ENCODE results near the gene CWC25. TPM values are rescaled to one million over a fixed set of nuclear protein-coding genes. Genes with fewer than 3 reads are reported as not detected.

Gene CWC25
- total and polyA plus RNA-seq, 2 of the 13 experiments (the other 11 are each of a cell fraction or from before 2014, with no cell fraction given), result 15.6 to 22.7 TPM

- TF ChIP-seq ZNF574 (CRISPR knock-in tag; IDR thresholded peaks at IDR 0.05) (peak; percentile 85), IKZF4 (CRISPR knock-in tag; IDR thresholded peaks at IDR 0.05; ENCODE audit: borderline replicate concordance, low read depth, not compliant biosample characterization) (no peak), ZBTB40 (IDR thresholded peaks at IDR 0.05) (no peak), ZBTB40 (CRISPR knock-in tag; IDR thresholded peaks at IDR 0.05) (peak; percentile 9; the same call in 1 of the 2 replicates), POLR2G (IDR thresholded peaks at IDR 0.05; ENCODE audit: low read depth, low read length) (peak; percentile 67; the same call in 1 of the 2 replicates), DPF2 (CRISPR knock-in tag; IDR thresholded peaks at IDR 0.05; ENCODE audit: borderline replicate concordance, low read depth) (peak; percentile 87), ARID3A (IDR thresholded peaks at IDR 0.05; ENCODE audit: low read depth, low read length) (peak; percentile 89), RCOR2 (CRISPR knock-in tag; IDR thresholded peaks at IDR 0.05) (peak; percentile 34; the same call in 1 of the 2 replicates), HCFC1 (IDR thresholded peaks at IDR 0.05; ENCODE audit: low read depth, low read length) (no peak; the same call in 1 of the 2 replicates), MAZ (IDR thresholded peaks at IDR 0.05; ENCODE audit: borderline replicate concordance, low read depth, low read length) (peak; percentile 90), MAZ (CRISPR knock-in tag; IDR thresholded peaks at IDR 0.05; ENCODE audit: low read depth) (peak; percentile 70)
- TF ChIP-seq, protein P1, sequence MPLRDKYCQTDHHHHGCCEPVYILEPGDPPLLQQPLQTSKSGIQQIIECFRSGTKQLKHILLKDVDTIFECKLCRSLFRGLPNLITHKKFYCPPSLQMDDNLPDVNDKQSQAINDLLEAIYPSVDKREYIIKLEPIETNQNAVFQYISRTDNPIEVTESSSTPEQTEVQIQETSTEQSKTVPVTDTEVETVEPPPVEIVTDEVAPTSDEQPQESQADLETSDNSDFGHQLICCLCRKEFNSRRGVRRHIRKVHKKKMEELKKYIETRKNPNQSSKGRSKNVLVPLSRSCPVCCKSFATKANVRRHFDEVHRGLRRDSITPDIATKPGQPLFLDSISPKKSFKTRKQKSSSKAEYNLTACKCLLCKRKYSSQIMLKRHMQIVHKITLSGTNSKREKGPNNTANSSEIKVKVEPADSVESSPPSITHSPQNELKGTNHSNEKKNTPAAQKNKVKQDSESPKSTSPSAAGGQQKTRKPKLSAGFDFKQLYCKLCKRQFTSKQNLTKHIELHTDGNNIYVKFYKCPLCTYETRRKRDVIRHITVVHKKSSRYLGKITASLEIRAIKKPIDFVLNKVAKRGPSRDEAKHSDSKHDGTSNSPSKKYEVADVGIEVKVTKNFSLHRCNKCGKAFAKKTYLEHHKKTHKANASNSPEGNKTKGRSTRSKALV (CRISPR knock-in tag; IDR thresholded peaks at IDR 0.05), result 0 out of 2 replicates have a peak, but pooled peaks have one; percentile 47
Observed at GRCh38 chr17:38871247-38872015, 46.3 kb upstream of the CWC25 start (continued).

Measured in HepG2 (cell line).